Measurements from ENCODE around the gene SLC37A2.

DNA sequence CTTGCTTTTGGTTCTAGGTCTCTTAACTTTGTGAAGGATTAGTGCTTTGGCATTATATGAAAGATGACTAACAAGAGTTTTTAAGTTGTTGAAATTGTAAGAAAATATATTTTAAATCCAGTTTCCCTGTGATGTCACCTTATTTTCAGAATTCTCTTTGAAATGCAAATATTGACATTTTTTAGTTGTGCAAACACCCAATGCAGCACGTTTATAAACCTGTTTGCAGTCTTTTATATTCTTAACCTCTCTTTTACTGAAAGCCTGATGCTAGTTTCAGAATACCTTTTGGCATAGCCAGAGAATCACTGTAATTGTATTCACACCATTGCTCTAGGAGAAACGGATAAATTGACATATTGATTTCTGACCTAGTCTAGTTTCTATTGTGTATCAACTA, 42.8 kb upstream of the SLC37A2 start:
- TF ChIP-seq, protein P1, sequence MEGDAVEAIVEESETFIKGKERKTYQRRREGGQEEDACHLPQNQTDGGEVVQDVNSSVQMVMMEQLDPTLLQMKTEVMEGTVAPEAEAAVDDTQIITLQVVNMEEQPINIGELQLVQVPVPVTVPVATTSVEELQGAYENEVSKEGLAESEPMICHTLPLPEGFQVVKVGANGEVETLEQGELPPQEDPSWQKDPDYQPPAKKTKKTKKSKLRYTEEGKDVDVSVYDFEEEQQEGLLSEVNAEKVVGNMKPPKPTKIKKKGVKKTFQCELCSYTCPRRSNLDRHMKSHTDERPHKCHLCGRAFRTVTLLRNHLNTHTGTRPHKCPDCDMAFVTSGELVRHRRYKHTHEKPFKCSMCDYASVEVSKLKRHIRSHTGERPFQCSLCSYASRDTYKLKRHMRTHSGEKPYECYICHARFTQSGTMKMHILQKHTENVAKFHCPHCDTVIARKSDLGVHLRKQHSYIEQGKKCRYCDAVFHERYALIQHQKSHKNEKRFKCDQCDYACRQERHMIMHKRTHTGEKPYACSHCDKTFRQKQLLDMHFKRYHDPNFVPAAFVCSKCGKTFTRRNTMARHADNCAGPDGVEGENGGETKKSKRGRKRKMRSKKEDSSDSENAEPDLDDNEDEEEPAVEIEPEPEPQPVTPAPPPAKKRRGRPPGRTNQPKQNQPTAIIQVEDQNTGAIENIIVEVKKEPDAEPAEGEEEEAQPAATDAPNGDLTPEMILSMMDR (IDR thresholded peaks at IDR 0.05; ENCODE audit: insufficient read depth, low read depth, low read length): no peak
- TF ChIP-seq EZH2 (IDR thresholded peaks at IDR 0.05; ENCODE audit: insufficient read depth, low read length): no peak
